H1 (cell line): ENCODE results near the gene CMSS1. TPM values are rescaled to one million over a fixed set of nuclear protein-coding genes. Genes with fewer than 3 reads are reported as not detected.

Experiments used
- CHD1 ChIP-seq: IDR thresholded peaks from 2 replicates; pipeline ENCODE4 v1.6.1; 2012; ENCODE audit warnings: low read depth, low read length, improper control_type of control experiment
- JUN ChIP-seq: IDR thresholded peaks from 2 replicates; pipeline ENCODE4 v1.6.1; 2011; ENCODE audit warnings: low read depth, mild to moderate bottlenecking, improper control_type of control experiment, low read length
- PHF8 ChIP-seq: fragments of 200-600 bp; sonication (generic); conservative IDR thresholded peaks from 2 replicates; pipeline ENCODE4 v1.7.1; 2012; ENCODE audit warnings: low read depth, mild to moderate bottlenecking, inconsistent platforms, low read length, moderate library complexity
- POLR2A ChIP-seq, 2 experiments: IDR thresholded peaks; 1 replicate in 1 of 2; 2 replicates in 1 of 2; pipeline ENCODE4 v1.6.1; 2011; ENCODE audit warnings: low read depth in 2 of 2, low read length in 2 of 2, mild to moderate bottlenecking in 2 of 2; ENCODE audit errors: control extremely low read depth in 1 of 2
- RXRA ChIP-seq: IDR thresholded peaks from 2 replicates; pipeline ENCODE4 v1.6.1; 2011; ENCODE audit warnings: low read depth, mild to moderate bottlenecking, low read length, moderate library complexity; ENCODE audit not compliant: insufficient read depth
- SAP30 ChIP-seq: fragments of 300-600 bp; sonication (generic); IDR thresholded peaks from 2 replicates; pipeline ENCODE4 v1.7.1; 2012; ENCODE audit warnings: low read length, moderate library complexity, mild to moderate bottlenecking, inconsistent platforms; ENCODE audit not compliant: insufficient read depth, insufficient replicate concordance
- SRF ChIP-seq: IDR thresholded peaks from 2 replicates; pipeline ENCODE4 v1.6.1; 2011; ENCODE audit warnings: mild to moderate bottlenecking, low read depth, low read length, moderate library complexity
- TAF1 ChIP-seq: IDR thresholded peaks from 2 replicates; pipeline ENCODE4 v1.6.1; 2011; ENCODE audit warnings: mild to moderate bottlenecking, low read depth, low read length
- ZNF274 ChIP-seq: IDR thresholded peaks from 2 replicates; pipeline ENCODE4 v1.7.0; 2012; ENCODE audit warnings: low read length, borderline replicate concordance; ENCODE audit errors: extremely low read depth
- polyA plus RNA-seq, 7 experiments: library from polyadenylated mRNA; depleted of rRNA in 3 of 7; stranded (reverse) in 5 of 7; unstranded in 2 of 7; fragments of >200 nt in 5 of 7; fragments of 200-250 nt in 2 of 7; gene quantifications; 1 replicate in 5 of 7; 2 replicates in 1 of 7; 4 replicates in 1 of 7; pipeline versions ENCODE4 v1.2.1 to v1.2.3, GENCODE V29; 2011 to 2013; ENCODE audit warnings: missing spikeins in 2 of 7, mixed read lengths in 2 of 7
- total RNA-seq: library from RNA; stranded (reverse); fragmentation: NEBNext Ultra II Directional; extraction: Animal tissue kit (Norgen Biotek cat#: 25700); gene quantifications from 2 replicates; pipeline ENCODE4 v1.2.1, GENCODE V29; 2021
- TF ChIP-seq, protein P1 (sequence below): fragments of 300-600 bp; sonication (generic); IDR thresholded peaks from 2 replicates; pipeline ENCODE4 v1.7.1; 2012; ENCODE audit warnings: low read length, moderate library complexity, mild to moderate bottlenecking, inconsistent platforms; ENCODE audit not compliant: insufficient replicate concordance
- TF ChIP-seq, protein P2 (sequence below): IDR thresholded peaks from 2 replicates; pipeline ENCODE4 v1.6.1; 2012; ENCODE audit warnings: inconsistent platforms

The CMSS1 gene
- total and polyA plus RNA-seq, 2 of the 8 experiments (the other 6 are each of a cell fraction or from before 2014, with no cell fraction given), result 15.2 to 75.1 TPM

DNA sequence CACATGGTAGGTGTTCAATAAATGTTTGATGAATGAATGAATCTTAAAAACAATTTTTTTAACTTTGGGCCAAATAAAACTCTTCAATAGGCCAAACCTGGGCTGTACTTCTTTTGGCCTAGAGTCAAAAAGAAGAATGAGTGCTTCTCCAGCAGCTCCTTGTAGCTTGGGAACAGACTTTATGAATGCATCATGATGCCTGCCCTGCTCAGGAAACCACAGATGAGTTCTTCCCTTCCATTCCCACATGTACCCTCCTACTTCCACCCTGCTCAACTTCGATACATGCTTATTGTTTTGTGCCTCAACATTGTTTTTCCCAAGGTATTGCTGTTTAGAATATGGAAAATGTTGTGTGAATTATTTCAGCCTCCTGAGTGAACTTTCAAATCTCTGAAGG, 209.7 kb downstream of the CMSS1 start (continued):
- TF ChIP-seq, protein P1, sequence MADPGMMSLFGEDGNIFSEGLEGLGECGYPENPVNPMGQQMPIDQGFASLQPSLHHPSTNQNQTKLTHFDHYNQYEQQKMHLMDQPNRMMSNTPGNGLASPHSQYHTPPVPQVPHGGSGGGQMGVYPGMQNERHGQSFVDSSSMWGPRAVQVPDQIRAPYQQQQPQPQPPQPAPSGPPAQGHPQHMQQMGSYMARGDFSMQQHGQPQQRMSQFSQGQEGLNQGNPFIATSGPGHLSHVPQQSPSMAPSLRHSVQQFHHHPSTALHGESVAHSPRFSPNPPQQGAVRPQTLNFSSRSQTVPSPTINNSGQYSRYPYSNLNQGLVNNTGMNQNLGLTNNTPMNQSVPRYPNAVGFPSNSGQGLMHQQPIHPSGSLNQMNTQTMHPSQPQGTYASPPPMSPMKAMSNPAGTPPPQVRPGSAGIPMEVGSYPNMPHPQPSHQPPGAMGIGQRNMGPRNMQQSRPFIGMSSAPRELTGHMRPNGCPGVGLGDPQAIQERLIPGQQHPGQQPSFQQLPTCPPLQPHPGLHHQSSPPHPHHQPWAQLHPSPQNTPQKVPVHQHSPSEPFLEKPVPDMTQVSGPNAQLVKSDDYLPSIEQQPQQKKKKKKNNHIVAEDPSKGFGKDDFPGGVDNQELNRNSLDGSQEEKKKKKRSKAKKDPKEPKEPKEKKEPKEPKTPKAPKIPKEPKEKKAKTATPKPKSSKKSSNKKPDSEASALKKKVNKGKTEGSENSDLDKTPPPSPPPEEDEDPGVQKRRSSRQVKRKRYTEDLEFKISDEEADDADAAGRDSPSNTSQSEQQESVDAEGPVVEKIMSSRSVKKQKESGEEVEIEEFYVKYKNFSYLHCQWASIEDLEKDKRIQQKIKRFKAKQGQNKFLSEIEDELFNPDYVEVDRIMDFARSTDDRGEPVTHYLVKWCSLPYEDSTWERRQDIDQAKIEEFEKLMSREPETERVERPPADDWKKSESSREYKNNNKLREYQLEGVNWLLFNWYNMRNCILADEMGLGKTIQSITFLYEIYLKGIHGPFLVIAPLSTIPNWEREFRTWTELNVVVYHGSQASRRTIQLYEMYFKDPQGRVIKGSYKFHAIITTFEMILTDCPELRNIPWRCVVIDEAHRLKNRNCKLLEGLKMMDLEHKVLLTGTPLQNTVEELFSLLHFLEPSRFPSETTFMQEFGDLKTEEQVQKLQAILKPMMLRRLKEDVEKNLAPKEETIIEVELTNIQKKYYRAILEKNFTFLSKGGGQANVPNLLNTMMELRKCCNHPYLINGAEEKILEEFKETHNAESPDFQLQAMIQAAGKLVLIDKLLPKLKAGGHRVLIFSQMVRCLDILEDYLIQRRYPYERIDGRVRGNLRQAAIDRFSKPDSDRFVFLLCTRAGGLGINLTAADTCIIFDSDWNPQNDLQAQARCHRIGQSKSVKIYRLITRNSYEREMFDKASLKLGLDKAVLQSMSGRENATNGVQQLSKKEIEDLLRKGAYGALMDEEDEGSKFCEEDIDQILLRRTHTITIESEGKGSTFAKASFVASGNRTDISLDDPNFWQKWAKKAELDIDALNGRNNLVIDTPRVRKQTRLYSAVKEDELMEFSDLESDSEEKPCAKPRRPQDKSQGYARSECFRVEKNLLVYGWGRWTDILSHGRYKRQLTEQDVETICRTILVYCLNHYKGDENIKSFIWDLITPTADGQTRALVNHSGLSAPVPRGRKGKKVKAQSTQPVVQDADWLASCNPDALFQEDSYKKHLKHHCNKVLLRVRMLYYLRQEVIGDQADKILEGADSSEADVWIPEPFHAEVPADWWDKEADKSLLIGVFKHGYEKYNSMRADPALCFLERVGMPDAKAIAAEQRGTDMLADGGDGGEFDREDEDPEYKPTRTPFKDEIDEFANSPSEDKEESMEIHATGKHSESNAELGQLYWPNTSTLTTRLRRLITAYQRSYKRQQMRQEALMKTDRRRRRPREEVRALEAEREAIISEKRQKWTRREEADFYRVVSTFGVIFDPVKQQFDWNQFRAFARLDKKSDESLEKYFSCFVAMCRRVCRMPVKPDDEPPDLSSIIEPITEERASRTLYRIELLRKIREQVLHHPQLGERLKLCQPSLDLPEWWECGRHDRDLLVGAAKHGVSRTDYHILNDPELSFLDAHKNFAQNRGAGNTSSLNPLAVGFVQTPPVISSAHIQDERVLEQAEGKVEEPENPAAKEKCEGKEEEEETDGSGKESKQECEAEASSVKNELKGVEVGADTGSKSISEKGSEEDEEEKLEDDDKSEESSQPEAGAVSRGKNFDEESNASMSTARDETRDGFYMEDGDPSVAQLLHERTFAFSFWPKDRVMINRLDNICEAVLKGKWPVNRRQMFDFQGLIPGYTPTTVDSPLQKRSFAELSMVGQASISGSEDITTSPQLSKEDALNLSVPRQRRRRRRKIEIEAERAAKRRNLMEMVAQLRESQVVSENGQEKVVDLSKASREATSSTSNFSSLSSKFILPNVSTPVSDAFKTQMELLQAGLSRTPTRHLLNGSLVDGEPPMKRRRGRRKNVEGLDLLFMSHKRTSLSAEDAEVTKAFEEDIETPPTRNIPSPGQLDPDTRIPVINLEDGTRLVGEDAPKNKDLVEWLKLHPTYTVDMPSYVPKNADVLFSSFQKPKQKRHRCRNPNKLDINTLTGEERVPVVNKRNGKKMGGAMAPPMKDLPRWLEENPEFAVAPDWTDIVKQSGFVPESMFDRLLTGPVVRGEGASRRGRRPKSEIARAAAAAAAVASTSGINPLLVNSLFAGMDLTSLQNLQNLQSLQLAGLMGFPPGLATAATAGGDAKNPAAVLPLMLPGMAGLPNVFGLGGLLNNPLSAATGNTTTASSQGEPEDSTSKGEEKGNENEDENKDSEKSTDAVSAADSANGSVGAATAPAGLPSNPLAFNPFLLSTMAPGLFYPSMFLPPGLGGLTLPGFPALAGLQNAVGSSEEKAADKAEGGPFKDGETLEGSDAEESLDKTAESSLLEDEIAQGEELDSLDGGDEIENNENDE, result no peak
- TF ChIP-seq, protein P2, sequence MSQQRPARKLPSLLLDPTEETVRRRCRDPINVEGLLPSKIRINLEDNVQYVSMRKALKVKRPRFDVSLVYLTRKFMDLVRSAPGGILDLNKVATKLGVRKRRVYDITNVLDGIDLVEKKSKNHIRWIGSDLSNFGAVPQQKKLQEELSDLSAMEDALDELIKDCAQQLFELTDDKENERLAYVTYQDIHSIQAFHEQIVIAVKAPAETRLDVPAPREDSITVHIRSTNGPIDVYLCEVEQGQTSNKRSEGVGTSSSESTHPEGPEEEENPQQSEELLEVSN, result no peak
- TF ChIP-seq TAF1, result no peak
- TF ChIP-seq ZNF274, result no peak
- no peak for TF ChIP-seq JUN
- TF ChIP-seq CHD1, result no peak
- TF ChIP-seq RXRA, result no peak
- no peak for TF ChIP-seq SAP30
- TF ChIP-seq PHF8, result no peak
- TF ChIP-seq SRF, result no peak
- no peak for TF ChIP-seq POLR2A (IDR thresholded peaks at IDR 0.05; ENCODE audit: control extremely low read depth in 1 of 2, low read depth in 2 of 2, low read length in 2 of 2)
